GM21526 (cell line): ENCODE results near the gene ZNF385A.

ENCODE experiments used
- ATAC-seq: cut with Tn5 transposase; IDR thresholded peaks from one replicate; pipeline ENCODE4 v1.9.1; 2021; ENCODE audit warnings: moderate library complexity; ENCODE audit not compliant: unreplicated experiment, low FRiP score

ZNF385A gene

DNA sequence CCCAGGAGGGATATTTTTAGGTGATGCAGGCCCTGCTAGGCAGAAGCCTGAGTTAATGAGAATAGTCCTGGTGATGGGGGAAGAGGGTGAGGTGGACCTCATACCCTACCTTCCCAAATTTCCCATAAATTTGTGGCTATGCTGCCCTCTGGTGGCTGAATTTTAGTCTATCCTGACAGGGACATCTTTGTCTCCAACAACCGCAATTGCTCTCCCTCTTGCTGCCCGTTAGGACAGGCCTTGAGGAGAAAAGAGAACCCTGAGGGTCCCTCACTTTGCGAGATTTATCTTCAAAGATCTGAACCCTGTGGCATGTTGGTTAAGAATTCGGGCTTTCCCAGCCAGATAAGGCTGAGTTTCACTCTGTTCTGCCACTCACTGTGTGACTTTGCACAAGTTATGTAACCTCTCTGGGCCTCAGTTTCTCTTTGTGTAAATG is 9.8 kb upstream of the ZNF385A start:
- ATAC-seq = no peak

GRCh38 chr12:54393743-54394142 is 9.2 kb upstream of the ZNF385A start:
- no peak for ATAC-seq

DNA sequence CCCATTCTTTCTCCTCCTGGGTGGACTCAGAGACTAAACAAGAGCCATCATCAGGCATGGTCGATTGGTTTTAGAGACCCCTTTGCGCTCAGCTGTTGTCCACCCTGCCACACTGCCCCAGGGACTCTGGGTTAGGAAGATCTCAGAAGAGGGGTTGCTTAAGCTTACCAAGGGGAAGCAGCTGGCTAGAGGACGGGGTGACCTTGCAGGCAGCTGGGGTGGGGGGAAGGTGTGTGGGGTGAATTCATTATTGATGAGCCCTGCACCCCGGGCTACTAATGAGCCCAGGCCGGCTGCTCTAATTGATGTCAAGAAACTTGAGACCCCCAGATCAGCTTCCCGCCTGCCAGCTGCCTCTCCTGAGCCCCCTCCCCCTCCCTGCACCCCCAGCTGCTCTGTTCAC is 8.7 kb upstream of the ZNF385A start:
- no peak for ATAC-seq

- ATAC-seq = no peak
Measured at GRCh38 chr12:54392485-54393206, 8.1 kb upstream of the ZNF385A start.

DNA sequence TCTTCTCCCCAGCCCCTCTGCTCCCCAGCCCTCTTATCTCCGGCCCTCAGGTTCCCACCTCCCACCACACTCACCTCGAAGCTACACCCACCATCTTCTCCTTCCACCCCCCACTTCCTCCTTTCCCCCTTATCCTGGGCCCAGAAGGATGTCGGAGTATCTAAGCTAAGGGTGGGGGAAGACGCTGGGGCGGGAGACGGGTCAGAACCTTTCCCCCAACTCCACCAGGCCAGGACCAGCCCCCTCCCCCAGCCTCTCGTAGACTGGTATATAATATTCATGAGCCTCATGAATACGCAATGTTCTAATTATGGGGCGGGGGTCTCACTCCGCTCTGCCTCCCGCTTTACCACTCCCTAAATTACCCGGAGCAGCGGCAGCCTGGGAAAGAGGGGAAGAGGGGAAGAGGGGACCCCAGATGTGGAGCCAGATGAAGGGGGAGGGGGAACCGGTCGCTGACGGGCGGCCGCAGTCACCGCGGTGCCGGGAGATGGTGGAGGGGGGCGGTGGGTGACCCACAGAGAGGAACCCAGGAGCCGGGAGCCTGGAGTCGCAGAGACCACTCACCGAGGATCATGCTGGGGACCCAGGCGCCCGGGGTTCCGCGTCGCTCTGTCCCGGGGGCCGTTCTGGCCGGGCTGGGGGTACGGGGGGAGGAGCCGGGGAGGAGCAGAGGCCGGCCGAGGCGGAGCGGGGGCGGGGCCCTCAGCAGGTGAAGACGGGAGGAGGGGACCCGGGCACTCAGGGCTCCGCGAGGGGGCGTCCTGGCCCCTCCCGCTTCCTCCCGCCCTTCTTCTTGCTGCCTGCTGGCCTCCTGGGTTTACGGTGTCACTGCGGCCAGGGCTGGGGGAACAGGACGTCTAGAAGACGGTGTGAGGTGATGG is 6.4 kb upstream of the ZNF385A start:
- ATAC-seq = no peak

DNA sequence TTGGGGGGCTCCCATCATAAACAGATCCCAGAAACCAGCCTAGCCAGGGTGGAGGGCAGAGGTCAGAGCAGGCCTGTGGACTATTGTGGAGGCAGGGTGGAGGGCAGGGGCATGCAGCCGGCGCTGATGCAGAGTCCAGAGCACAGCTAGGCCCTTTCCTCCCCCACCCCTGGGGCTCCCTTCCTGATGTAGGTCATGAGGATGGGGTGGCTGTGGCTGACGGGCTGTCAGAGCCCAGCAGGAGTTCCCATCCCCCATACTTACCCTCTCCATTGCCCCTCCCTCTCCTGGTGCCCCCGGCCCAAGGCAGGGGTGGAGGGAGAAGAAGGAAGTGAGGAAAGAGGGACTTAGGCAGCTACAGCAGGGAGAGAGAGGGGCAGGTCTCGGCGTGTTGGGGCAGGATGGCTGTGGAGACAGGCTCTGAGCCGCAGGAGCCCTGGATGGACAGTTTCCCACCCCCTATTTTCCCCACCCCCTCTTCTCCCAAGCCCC is 5.7 kb upstream of the ZNF385A start:
- no peak for ATAC-seq

DNA sequence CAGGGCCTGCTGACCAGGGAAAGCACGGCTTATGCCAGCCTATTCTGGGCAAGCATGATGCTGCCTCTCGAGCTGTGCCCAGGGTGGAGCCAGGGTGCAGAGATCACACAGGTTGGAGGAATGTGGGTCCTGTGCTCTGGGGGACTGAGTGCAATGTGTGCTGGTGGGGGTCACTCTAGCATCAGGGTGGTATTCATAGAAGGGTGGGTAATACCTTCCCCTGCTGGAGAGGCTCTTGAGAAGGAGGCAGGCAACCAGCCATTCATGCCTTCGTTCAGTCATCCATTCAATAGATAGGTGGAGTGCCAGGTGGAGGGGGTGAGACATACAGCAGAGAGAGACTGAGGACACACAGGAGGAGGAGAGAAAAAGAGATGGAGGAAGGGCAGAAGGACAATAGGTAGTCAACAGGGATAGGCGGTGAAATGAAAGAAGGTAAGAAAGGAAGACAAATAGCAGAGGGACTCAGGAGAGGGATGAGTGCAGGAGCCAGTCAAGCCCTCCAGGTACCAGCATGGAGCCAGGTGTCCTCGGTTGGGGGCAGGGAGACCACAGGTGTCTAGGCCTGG is 5.2 kb upstream of the ZNF385A start:
- ATAC-seq = no peak

DNA sequence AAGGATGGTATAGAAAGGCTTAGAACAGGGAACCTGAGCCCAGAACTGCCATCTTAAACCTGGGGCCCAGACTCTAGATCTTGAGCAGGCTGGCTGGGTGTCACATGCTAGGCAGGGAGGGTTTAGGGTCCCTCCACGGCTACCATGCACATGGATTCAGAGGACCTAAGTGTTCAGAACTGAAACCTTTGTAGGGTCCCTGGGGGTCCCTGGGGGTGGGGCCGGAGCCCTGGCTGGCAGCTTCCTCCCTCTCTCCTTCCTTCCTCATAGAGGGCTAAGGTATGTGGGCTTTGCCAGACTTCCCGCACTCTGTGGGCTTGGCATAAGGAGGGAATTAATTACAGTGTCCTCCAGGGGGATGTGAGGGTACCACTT is 4.6 kb upstream of the ZNF385A start:
- no peak for ATAC-seq

- no peak for ATAC-seq
Measured at GRCh38 chr12:54388237-54389133, 4.0 kb upstream of the ZNF385A start.

- ATAC-seq = no peak
Measured at GRCh38 chr12:54387114-54387467, 2.6 kb upstream of the ZNF385A start.

DNA sequence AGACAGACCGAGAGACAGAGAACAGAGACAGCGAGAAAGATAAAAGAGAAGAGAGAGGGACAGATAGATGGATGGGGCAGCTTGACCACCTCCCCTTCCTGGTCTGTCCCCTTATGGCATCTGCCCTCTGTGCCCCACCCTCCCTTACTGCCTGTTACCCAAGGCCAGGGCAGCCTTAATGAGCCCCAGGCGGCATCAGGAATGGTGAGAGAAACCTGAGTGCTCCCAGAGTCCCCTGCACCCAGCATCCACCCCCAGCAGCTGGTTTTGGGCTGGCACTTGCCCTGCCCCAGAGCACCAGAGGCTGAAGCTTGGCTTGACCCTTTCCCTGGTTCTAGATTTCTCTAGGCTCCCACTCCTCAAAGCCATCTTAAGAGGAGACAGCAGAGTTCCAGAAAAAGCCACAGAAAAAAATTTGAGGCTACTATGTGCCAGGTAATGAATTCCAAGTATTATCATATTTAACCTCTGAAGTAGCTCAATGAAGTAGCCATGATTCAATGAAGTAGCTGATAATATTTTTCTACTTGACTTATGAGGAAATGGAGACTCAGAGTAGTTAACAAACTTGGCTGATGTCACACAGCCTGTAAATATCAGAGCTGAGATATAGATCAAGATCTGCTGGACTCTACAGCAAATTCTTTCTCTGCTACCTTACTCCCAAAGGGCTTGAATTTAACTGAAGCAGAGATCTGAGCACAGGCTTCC is 2.0 kb upstream of the ZNF385A start:
- ATAC-seq = no peak

- no peak for ATAC-seq
Measured at GRCh38 chr12:54385251-54385914, 850 bp upstream of the ZNF385A start.

GRCh38 chr12:54383041-54383609 is 1.4 kb downstream of the ZNF385A start:
- no peak for ATAC-seq

DNA sequence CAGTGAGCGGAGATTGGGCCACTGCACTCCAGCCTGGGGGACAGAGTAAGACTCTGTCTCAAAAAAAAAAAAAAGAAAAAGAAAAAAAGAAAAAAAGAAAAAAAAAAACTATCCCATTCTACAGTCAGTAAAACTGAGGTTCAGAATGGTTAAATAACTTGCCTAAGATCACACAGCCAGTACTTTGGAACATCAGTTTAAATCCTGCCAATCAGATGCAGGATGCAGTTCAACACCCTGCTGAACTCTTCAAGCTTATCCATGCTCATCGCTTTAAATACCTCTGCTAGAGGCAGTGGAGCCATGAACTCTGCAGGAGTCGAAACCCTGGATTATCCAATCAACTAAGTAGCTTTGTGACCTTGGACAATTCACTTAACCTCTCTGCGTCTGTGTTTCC is 3.4 kb downstream of the ZNF385A start:
- no peak for ATAC-seq

DNA sequence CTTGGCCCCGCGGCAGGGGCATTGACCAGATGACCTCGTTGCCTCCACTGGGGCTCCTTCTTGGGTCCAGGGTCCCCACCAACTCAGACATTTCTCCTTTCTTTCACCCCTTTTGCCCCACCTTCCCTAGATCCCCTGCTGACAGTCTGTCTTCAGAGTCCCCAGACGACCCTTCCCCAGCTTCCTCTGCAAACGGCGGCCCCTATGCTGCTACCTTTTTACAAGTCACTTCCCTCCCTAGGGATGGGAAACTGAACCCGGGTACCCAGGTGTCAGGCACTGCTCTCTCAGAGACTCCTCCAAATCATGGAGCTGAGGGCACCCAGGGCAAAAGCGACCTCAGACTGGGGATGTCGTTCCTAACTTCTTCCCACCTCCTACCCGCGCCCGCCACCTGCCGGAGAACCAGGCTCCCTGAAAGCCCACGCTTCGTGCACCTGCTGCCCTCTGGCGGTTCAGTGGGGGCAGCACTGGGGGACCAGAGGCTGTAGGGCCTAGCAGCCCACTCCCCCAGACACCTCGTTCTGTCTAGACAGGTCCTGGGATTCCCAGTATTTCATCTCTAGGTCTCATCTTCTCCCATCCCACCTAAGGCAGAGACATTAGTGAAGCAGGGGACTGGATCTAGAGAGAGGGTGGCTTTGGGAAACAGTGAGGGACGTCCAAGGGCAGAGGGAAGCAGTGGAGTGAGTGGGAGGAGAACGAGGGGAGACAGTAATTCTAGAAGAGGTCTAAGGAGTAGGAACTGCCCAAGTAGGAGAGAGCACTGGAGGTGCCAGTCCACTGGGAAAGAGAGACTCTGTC is 4.9 kb downstream of the ZNF385A start:
- peak; percentile 78 for ATAC-seq

DNA sequence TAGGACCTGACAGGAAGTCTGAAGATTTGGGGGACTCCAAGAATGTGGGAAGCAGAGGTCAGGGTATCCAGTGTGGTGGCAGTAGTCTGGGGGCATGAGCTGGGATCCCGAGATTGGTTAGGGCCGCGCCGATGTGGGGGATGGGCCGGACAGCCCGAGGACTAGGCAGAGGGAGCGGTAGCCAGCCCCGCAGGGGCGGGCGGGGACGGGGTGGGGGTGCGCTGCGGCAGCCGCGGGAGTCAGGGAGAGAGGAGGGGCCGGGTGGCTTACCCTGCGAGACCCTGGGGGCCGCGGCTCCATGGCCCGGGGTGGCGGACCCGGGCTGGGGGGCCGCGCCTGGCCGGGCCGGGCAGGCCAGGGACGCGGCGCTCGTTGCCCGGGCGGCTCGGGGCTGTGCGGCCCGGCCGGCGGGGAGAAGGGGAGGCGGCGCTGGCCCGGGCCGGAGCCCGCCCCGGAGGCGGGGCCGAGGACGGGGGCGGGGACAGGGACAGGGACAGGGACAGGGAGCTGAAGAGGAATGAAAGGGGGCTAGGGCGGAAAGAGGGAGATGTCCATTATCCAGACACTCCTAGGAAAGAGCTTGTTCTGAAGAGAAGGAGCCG is 5.6 kb downstream of the ZNF385A start:
- ATAC-seq = no peak

GRCh38 chr12:54377797-54378515 is 6.6 kb downstream of the ZNF385A start:
- no peak for ATAC-seq
